ENCODE results near the gene CCDC38. TPM values are rescaled to one million over a fixed set of nuclear protein-coding genes. Genes with fewer than 3 reads are reported as not detected.

The CCDC38 gene
- total and polyA plus RNA-seq, 10 of the 15 experiments (the other 5 are each of a cell fraction or from before 2014, with no cell fraction given), result 0.04 to 0.05 TPM; not detected in 8

DNA sequence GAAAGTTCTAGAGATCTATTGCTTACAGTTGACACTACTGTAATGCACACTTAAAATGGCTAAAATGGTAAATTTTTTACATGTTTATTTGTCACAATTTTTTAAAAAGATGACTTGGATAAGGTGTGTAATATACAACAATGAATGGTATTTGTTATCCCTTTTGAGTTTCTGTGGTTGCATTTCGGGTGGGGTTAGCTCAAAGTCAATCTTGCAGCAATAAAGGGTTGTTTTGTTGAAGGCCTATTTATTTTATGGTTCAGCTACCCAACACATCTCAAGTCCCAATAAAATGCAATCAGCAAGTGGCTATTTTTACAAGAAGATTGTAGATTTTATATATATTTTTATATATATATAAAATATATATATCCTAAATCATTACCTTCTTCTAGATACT, 61.5 kb downstream of the CCDC38 start:
- TF ChIP-seq RB1 (IDR thresholded peaks at IDR 0.05; ENCODE audit: borderline replicate concordance) (no peak), TBL1XR1 (IDR thresholded peaks at IDR 0.05; ENCODE audit: low read depth, low read length) (no peak), NBN (IDR thresholded peaks at IDR 0.05) (no peak), BCL11A (IDR thresholded peaks at IDR 0.05; ENCODE audit: low read depth, low read length) (no peak), POLR2A (IDR thresholded peaks at IDR 0.05; ENCODE audit: low read depth, low read length) (no peak), SRF (IDR thresholded peaks at IDR 0.05; ENCODE audit: low read depth in 2 of 2, low read length in 2 of 2) (no peak), POU2F2 (IDR thresholded peaks at IDR 0.05; ENCODE audit: borderline replicate concordance, low read depth, low read length) (no peak), BHLHE40 (IDR thresholded peaks at IDR 0.05; ENCODE audit: borderline replicate concordance in 1 of 2, low read depth in 2 of 2, low read length in 1 of 2) (no peak), EZH2 (IDR thresholded peaks at IDR 0.05; ENCODE audit: borderline replicate concordance, control insufficient read depth, low read depth, low read length) (no peak), SREBF2 (IDR thresholded peaks at IDR 0.05; ENCODE audit: low read length) (no peak)
- TF ChIP-seq, protein P1, sequence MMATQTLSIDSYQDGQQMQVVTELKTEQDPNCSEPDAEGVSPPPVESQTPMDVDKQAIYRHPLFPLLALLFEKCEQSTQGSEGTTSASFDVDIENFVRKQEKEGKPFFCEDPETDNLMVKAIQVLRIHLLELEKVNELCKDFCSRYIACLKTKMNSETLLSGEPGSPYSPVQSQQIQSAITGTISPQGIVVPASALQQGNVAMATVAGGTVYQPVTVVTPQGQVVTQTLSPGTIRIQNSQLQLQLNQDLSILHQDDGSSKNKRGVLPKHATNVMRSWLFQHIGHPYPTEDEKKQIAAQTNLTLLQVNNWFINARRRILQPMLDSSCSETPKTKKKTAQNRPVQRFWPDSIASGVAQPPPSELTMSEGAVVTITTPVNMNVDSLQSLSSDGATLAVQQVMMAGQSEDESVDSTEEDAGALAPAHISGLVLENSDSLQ (IDR thresholded peaks at IDR 0.05), result no peak
- TF ChIP-seq, protein P2, sequence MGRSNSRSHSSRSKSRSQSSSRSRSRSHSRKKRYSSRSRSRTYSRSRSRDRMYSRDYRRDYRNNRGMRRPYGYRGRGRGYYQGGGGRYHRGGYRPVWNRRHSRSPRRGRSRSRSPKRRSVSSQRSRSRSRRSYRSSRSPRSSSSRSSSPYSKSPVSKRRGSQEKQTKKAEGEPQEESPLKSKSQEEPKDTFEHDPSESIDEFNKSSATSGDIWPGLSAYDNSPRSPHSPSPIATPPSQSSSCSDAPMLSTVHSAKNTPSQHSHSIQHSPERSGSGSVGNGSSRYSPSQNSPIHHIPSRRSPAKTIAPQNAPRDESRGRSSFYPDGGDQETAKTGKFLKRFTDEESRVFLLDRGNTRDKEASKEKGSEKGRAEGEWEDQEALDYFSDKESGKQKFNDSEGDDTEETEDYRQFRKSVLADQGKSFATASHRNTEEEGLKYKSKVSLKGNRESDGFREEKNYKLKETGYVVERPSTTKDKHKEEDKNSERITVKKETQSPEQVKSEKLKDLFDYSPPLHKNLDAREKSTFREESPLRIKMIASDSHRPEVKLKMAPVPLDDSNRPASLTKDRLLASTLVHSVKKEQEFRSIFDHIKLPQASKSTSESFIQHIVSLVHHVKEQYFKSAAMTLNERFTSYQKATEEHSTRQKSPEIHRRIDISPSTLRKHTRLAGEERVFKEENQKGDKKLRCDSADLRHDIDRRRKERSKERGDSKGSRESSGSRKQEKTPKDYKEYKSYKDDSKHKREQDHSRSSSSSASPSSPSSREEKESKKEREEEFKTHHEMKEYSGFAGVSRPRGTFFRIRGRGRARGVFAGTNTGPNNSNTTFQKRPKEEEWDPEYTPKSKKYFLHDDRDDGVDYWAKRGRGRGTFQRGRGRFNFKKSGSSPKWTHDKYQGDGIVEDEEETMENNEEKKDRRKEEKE (IDR thresholded peaks at IDR 0.05), result no peak
- Histone ChIP-seq H3K9me3 (replicated peaks; ENCODE audit: control insufficient read depth, insufficient read depth, low read length) (no peaks in the 10 kb centered on the region), H2AFZ (ENCODE audit: control insufficient read depth, low read depth, low read length) (no peak overlapping the region), H3K27me3 (replicated peaks in 1 of 2; ENCODE audit: control insufficient read depth in 2 of 2, insufficient read depth in 2 of 2, low read length in 1 of 2) (no peaks in the 10 kb centered on the region), H3K79me2 (ENCODE audit: control insufficient read depth, insufficient read depth, low read length) (no peaks in the 10 kb centered on the region), H4K20me1 (ENCODE audit: control insufficient read depth, insufficient read depth) (no peaks in the 10 kb centered on the region), H3K4me2 (ENCODE audit: control insufficient read depth, insufficient read depth) (no peak overlapping the region), H3K9ac (ENCODE audit: control insufficient read depth, insufficient read depth, low read length) (no peak overlapping the region), H3K27ac (ENCODE audit: control insufficient read depth, insufficient read depth) (no peak overlapping the region), H3K36me3 (ENCODE audit: control insufficient read depth in 2 of 2, insufficient read depth in 2 of 2, low read length in 1 of 2) (no peaks in the 10 kb centered on the region), H3K4me3 (no peak overlapping the region), H3K4me1 (ENCODE audit: control insufficient read depth, insufficient read depth, low read length) (no peaks in the 10 kb centered on the region)
- DNase-seq (ENCODE audit: low read depth, low spot score), result no peak
- ChIA-PET POLR2A (no interaction called here), CTCF (no interaction called here), SMC1A (ENCODE audit: uncharacterized antibody, unreplicated experiment) (no interaction called here), RAD21 (ENCODE audit: unreplicated experiment) (no interaction called here)
- intact Hi-C loops (cut with micrococcal nuclease; ENCODE audit: unreplicated experiment), result no loop called here
- no peak for ATAC-seq
- in situ Hi-C loops (cut with MboI), result no loop called here
- BruUV-seq (replicated peaks), result no TSS peak
- WGBS (ENCODE audit: insufficient coverage, insufficient replicate concordance, low lambda C conversion rate, missing lambda C conversion rate), result 79% methylated on average over 1 of the region's 1 CpG
- no peak for FAIRE-seq

All from GM12878 (cell line).